Gastroesophageal sphincter (tissue), 3 donors: Measurements from ENCODE around the gene VEGFC.

Experiments used
- POLR2A ChIP-seq, 2 donors: fragments of 450-650 bp; IDR thresholded peaks; one replicate each; pipeline ENCODE4 v1.6.1; 2017; ENCODE audit warnings: antibody characterized with exemption in 2 of 2, mild to moderate bottlenecking in 2 of 2, moderate library complexity in 1 of 2
- POLR2AphosphoS5 ChIP-seq: sonication (generic); formaldehyde crosslinking; IDR thresholded peaks from one replicate; pipeline ENCODE4 v1.6.1; 2017; ENCODE audit warnings: antibody characterized with exemption
- TF ChIP-seq, protein P1 (sequence below), 4 experiments: fragments of 200-600 bp in 2 of 4; fragments of 450-650 bp in 2 of 4; sonication (generic) in 1 of 4; IDR thresholded peaks; one replicate each; pipeline ENCODE4 v1.5.1; 2017 to 2019; ENCODE audit warnings: antibody characterized with exemption in 4 of 4, mild to moderate bottlenecking in 2 of 4, moderate library complexity in 2 of 4

DNA sequence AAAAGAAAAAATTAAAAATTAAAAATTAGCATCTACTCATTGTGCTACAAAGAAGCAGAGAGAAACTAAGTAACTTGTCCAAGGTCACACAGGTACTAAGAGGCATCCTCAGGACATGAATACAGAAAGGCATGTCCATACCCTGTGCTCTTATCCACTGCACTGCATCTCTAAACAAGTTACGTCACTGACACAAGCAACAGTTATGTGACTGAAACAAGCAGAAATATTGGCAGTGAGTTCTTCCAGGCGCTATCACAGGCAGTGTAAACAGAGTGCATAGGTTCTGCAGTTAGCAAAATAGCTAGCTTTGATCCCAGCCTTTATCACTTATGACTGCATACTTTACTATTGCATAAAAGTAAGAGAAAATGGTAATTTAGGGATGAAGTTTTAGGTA lies 7.9 kb downstream of the VEGFC start:
- TF ChIP-seq, protein P1, sequence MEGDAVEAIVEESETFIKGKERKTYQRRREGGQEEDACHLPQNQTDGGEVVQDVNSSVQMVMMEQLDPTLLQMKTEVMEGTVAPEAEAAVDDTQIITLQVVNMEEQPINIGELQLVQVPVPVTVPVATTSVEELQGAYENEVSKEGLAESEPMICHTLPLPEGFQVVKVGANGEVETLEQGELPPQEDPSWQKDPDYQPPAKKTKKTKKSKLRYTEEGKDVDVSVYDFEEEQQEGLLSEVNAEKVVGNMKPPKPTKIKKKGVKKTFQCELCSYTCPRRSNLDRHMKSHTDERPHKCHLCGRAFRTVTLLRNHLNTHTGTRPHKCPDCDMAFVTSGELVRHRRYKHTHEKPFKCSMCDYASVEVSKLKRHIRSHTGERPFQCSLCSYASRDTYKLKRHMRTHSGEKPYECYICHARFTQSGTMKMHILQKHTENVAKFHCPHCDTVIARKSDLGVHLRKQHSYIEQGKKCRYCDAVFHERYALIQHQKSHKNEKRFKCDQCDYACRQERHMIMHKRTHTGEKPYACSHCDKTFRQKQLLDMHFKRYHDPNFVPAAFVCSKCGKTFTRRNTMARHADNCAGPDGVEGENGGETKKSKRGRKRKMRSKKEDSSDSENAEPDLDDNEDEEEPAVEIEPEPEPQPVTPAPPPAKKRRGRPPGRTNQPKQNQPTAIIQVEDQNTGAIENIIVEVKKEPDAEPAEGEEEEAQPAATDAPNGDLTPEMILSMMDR (IDR thresholded peaks at IDR 0.05): no peak
- TF ChIP-seq POLR2A (IDR thresholded peaks at IDR 0.05): no peak
- no peak for TF ChIP-seq POLR2AphosphoS5
